LNCAP (cell line): ENCODE data around the gene IGFBP5.

Experiments used
- TF ChIP-seq, protein P1 (sequence below): fragments of 450-650 bp; IDR thresholded peaks from 2 replicates; pipeline ENCODE4 v1.5.1; 2017; ENCODE audit warnings: mild to moderate bottlenecking

The IGFBP5 gene

DNA sequence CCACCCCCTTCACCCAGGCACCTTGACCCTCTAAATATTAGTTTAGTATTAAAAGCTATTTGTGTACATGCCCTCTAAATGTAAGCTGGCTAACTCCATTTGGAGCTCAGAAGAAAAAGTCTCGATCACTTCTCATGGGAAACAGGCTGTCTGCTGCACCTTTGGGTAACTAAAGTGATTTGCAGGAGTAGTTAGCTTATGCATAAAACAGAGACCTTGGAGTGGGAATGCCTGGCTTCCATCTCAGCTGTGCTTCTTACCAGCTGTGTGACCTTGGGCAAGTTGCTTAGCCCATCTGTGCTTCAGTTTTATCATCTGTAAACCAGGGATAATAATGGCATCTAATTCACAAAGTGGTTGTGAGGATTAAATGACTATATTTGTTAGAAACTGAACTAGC is 32.2 kb downstream of the IGFBP5 start:
- TF ChIP-seq, protein P1, sequence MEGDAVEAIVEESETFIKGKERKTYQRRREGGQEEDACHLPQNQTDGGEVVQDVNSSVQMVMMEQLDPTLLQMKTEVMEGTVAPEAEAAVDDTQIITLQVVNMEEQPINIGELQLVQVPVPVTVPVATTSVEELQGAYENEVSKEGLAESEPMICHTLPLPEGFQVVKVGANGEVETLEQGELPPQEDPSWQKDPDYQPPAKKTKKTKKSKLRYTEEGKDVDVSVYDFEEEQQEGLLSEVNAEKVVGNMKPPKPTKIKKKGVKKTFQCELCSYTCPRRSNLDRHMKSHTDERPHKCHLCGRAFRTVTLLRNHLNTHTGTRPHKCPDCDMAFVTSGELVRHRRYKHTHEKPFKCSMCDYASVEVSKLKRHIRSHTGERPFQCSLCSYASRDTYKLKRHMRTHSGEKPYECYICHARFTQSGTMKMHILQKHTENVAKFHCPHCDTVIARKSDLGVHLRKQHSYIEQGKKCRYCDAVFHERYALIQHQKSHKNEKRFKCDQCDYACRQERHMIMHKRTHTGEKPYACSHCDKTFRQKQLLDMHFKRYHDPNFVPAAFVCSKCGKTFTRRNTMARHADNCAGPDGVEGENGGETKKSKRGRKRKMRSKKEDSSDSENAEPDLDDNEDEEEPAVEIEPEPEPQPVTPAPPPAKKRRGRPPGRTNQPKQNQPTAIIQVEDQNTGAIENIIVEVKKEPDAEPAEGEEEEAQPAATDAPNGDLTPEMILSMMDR, result no peak

DNA sequence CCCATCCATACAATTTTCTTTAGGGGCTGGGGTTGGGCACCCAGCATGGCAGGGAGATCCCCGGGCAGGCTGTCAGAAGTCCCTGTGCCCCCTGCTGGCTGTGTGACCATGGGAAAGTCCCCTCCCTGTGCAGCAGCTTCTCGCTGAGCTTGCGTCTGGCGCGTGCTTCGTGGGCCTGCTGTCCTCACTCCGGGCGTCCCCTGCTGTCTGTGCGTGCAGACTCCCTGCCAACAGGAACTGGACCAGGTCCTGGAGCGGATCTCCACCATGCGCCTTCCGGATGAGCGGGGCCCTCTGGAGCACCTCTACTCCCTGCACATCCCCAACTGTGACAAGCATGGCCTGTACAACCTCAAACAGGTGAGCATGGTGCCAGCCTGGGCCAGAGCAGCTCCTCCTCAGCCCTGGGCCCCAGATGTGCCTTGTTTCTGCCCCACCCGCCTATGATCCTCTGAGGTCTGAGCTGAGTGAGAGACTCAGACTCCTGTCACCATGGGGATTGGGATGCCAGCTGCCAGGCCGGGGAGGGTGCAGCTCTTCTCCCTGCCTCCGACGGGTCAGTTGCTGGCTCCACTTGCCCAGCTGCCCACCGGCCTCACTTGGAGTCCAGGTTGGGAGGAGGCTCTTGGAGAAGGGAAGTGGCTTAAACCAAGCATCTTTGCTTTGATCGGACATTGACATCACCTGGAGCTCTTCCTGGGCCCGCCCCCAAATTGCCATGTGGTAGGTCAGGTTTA is 33.5 kb downstream of the IGFBP5 start:
- TF ChIP-seq, protein P1, result no peak

DNA sequence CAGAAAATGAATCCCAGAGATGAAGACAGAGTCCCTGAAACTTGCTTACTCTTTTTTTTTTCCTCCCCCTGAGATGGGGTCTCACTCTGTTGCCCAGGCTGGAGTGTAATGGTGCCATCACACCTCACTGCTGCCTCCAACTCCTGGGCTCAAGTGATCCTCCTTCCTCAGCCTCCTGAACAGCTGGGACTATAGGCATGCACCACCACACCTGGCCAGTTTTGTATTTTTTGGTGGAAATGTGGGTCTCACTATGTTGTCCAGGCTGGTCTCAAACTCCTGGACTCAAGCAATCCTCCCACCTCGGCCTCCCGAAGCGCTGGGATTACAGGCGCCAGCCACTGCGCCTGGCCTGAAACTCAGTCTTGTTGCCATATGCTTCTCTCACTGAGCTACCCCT is 34.3 kb downstream of the IGFBP5 start:
- TF ChIP-seq, protein P1, result no peak

DNA sequence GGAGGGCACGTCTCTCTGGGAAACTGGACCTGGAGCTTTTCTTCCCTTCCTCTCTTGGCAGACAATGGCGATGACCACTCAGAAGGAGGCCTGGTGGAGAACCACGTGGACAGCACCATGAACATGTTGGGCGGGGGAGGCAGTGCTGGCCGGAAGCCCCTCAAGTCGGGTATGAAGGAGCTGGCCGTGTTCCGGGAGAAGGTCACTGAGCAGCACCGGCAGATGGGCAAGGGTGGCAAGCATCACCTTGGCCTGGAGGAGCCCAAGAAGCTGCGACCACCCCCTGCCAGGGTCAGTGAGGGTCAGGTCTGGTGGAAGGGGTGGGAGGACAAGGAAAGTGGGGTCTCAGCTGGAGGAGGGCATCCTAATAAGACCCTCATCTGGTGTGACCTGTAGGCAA is 34.9 kb downstream of the IGFBP5 start:
- TF ChIP-seq, protein P1, result no peak

DNA sequence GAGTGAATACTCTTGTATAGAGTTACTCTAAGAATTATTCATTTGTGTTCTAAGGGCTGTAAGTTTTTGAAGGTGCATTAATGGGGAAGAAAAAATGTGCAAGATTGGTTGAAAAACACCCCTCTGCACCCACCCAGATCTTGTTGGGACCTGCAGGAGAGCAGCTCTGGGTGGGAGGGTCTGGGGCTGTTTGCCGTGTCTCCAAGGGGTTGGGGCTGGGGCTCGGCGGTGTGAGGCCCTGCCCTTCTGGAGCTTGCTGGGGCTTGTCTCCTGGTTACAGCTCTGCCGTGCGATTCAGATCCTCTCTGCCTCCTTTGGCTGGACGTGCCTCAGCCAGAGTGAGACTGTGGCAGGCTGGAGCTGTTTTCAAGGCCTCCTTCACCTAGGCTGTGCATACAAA is 36.1 kb downstream of the IGFBP5 start:
- TF ChIP-seq, protein P1, result no peak

DNA sequence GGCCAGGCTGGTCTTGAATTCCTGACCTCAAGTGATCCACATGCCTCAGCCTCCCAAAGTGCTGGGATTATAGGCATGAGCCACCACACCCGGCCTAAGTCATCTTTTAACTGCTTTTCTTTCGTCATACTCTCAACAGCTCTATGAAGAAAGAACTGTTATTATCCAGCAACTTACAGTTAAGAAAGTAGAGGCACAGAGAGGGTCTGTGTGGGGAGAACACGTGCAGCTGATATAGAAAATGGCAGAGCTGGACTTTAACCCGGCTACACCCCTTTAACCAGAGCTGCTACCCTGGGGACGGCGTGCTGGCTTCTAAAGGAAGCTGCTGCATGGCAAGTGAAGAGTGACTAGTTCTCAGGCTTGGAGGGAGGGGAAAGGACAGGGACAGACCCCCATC is 36.6 kb downstream of the IGFBP5 start:
- TF ChIP-seq, protein P1, result no peak

DNA sequence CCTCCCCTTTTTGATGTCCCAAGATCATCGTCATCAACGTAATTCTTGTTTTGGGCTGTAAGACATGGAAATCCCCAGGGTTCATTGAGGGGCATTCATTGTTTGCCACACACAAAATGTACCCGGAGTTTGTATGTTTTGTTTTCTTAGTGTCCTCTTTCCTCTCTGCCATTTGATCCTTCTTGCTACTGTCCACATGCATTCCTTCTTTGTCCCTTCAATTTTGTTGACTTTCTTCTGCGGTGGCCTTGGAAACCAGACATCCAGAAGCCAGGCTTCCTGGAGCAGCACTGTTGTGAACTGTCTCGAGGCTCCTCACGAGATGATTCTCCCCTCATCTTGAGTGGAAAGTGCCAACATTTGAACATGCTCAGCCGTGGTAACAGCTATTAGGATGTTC is 37.4 kb downstream of the IGFBP5 start:
- TF ChIP-seq, protein P1, result no peak
